SK-N-MC (cell line): ENCODE measurements around the gene ABLIM2.

ENCODE experiments used
- EZH2 ChIP-seq: fragments of 200-600 bp; sonication (generic); IDR thresholded peaks from one replicate; pipeline ENCODE4 v1.6.1; 2017; ENCODE audit warnings: antibody characterized with exemption
- POLR2AphosphoS5 ChIP-seq: IDR thresholded peaks from 2 replicates; pipeline ENCODE4 v1.6.1; 2012; ENCODE audit warnings: mild to moderate bottlenecking, low read depth, low read length, borderline replicate concordance

DNA sequence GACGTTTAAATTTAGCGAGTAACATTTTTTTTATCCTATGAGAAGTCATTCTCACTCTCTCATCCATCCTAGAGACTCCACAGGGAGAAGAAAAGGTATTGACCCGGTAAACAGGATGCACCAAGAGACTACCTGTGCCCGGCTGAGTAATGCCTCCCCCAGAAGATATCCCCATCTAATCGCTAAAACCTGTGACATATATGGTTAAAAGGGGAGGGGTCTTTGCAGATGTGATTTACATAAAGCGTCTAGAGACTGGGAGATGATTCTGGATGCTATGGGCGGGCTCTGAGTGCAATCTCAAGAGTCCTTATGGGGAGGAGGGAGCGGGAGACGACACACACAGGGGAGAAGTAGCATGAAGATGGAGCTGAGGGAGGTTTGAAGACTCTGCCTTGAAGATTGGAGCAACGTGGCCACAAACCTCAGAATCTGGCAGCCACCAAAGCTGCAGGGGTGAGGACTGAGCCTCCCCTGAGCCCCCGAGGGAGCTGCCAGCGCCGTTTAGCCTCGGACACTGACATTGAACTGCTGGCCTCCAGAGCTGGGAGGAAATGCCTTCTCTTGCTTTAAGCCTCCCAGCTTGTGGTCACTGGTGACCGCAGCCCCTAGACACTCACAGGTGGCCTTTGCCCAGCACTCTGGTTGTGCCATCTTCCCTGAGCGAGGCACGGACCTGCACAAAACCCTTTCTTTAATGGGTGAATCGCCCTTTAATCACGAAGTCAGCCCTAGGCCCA, 11.2 kb downstream of the ABLIM2 start:
- TF ChIP-seq POLR2AphosphoS5 (no peak), EZH2 (no peak)
